ENCODE measurements around the gene KCNJ18.
"Not testable (repeated sequence)": the region's sequence is repeated elsewhere in the genome, so short reads cannot be mapped to it uniquely, and the experiment has no call there.

KCNJ18 gene

GRCh38 chr17:21699124-21699523 lies 6.8 kb downstream of the KCNJ18 start:
- H3K36me3 ChIP-seq (ENCODE audit: insufficient read depth); H3K4me3 ChIP-seq (IDR thresholded peaks at IDR 0.05; ENCODE audit: insufficient read depth, low read depth, low read length); H3K27me3 ChIP-seq (ENCODE audit: insufficient read depth, low read depth); H3K4me1 ChIP-seq (ENCODE audit: low read depth, poor library complexity, severe bottlenecking); H3K27ac ChIP-seq; H3K4me2 ChIP-seq; H2AFZ ChIP-seq (ENCODE audit: low read depth); H4K20me1 ChIP-seq (ENCODE audit: insufficient read depth); H3K9ac ChIP-seq; H3K79me2 ChIP-seq (ENCODE audit: insufficient read depth, low read depth): not testable (repeated sequence)

- not testable (repeated sequence) for H2AFZ ChIP-seq (ENCODE audit: low read depth); H3K36me3 ChIP-seq (ENCODE audit: insufficient read depth); H3K4me3 ChIP-seq (IDR thresholded peaks at IDR 0.05; ENCODE audit: insufficient read depth, low read depth, low read length); H3K9ac ChIP-seq; H3K79me2 ChIP-seq (ENCODE audit: insufficient read depth, low read depth); H3K27me3 ChIP-seq (ENCODE audit: insufficient read depth, low read depth); H3K4me2 ChIP-seq; H3K4me1 ChIP-seq (ENCODE audit: low read depth, poor library complexity, severe bottlenecking); H4K20me1 ChIP-seq (ENCODE audit: insufficient read depth); H3K27ac ChIP-seq
Measured at GRCh38 chr17:21699573-21700236, 7.4 kb downstream of the KCNJ18 start.

- H3K4me1 ChIP-seq (ENCODE audit: low read depth, poor library complexity, severe bottlenecking); H3K9ac ChIP-seq; H3K27me3 ChIP-seq (ENCODE audit: insufficient read depth, low read depth): not testable (repeated sequence)
Measured at GRCh38 chr17:21701090-21701489, 8.8 kb downstream of the KCNJ18 start.

GRCh38 chr17:21702029-21702428 lies 9.7 kb downstream of the KCNJ18 start:
- not testable (repeated sequence) for H3K4me2 ChIP-seq

More at GRCh38 chr17:21701090-21701489, 8.8 kb downstream of the KCNJ18 start:
- not testable (repeated sequence) for H3K36me3 ChIP-seq (ENCODE audit: insufficient read depth); H3K27ac ChIP-seq; H3K4me2 ChIP-seq; H4K20me1 ChIP-seq (ENCODE audit: insufficient read depth); H3K4me3 ChIP-seq (IDR thresholded peaks at IDR 0.05; ENCODE audit: insufficient read depth, low read depth, low read length); H3K79me2 ChIP-seq (ENCODE audit: insufficient read depth, low read depth); H2AFZ ChIP-seq (ENCODE audit: low read depth)

GRCh38 chr17:21702521-21702920 lies 10.2 kb downstream of the KCNJ18 start:
- H3K27me3 ChIP-seq (ENCODE audit: insufficient read depth, low read depth); H3K36me3 ChIP-seq (ENCODE audit: insufficient read depth); H3K4me2 ChIP-seq; H3K4me3 ChIP-seq (IDR thresholded peaks at IDR 0.05; ENCODE audit: insufficient read depth, low read depth, low read length); H3K79me2 ChIP-seq (ENCODE audit: insufficient read depth, low read depth); H3K9ac ChIP-seq; H2AFZ ChIP-seq (ENCODE audit: low read depth); H3K4me1 ChIP-seq (ENCODE audit: low read depth, poor library complexity, severe bottlenecking); H4K20me1 ChIP-seq (ENCODE audit: insufficient read depth); H3K27ac ChIP-seq: not testable (repeated sequence)

More at GRCh38 chr17:21702029-21702428, 9.7 kb downstream of the KCNJ18 start:
- not testable (repeated sequence) for H3K79me2 ChIP-seq (ENCODE audit: insufficient read depth, low read depth); H3K4me1 ChIP-seq (ENCODE audit: low read depth, poor library complexity, severe bottlenecking); H2AFZ ChIP-seq (ENCODE audit: low read depth); H3K27ac ChIP-seq; H3K36me3 ChIP-seq (ENCODE audit: insufficient read depth); H3K27me3 ChIP-seq (ENCODE audit: insufficient read depth, low read depth); H3K4me3 ChIP-seq (IDR thresholded peaks at IDR 0.05; ENCODE audit: insufficient read depth, low read depth, low read length); H3K9ac ChIP-seq; H4K20me1 ChIP-seq (ENCODE audit: insufficient read depth)

- not testable (repeated sequence) for H4K20me1 ChIP-seq (ENCODE audit: insufficient read depth); H3K27ac ChIP-seq; H3K79me2 ChIP-seq (ENCODE audit: insufficient read depth, low read depth); H3K4me3 ChIP-seq (IDR thresholded peaks at IDR 0.05; ENCODE audit: insufficient read depth, low read depth, low read length); H3K36me3 ChIP-seq (ENCODE audit: insufficient read depth); H3K9ac ChIP-seq; H2AFZ ChIP-seq (ENCODE audit: low read depth); H3K4me2 ChIP-seq; H3K4me1 ChIP-seq (ENCODE audit: low read depth, poor library complexity, severe bottlenecking); H3K27me3 ChIP-seq (ENCODE audit: insufficient read depth, low read depth)
Measured at GRCh38 chr17:21702940-21703640, 10.8 kb downstream of the KCNJ18 start.

- not testable (repeated sequence) for H3K9ac ChIP-seq; H2AFZ ChIP-seq (ENCODE audit: low read depth); H3K36me3 ChIP-seq (ENCODE audit: insufficient read depth); H3K4me3 ChIP-seq (IDR thresholded peaks at IDR 0.05; ENCODE audit: insufficient read depth, low read depth, low read length); H3K4me1 ChIP-seq (ENCODE audit: low read depth, poor library complexity, severe bottlenecking); H3K27ac ChIP-seq; H3K27me3 ChIP-seq (ENCODE audit: insufficient read depth, low read depth); H3K79me2 ChIP-seq (ENCODE audit: insufficient read depth, low read depth); H3K4me2 ChIP-seq; H4K20me1 ChIP-seq (ENCODE audit: insufficient read depth)
Measured at GRCh38 chr17:21703891-21704872, 11.9 kb downstream of the KCNJ18 start.
